Stimulated activated effector memory CD8-positive, alpha-beta T cell treated with anti-CD3 and anti-CD28 coated beads, Interleukin-12 subunit alpha, Interleukin-12 subunit beta, amount 100 ng/mL, for 72 hours (primary cell): ENCODE measurements around the gene DMRTA2.
"Not testable (repeated sequence)": the region's sequence is repeated elsewhere in the genome, so short reads cannot be mapped to it uniquely, and the experiment has no call there.

Source experiments
- ATAC-seq: fragments of 150-1000 bp; cut with Tn5 transposase; 2 replicates; pipeline ENCODE4 v1.10.0; 2021
- DNase-seq, 2 donors: peaks; one replicate each; pipeline ENCODE4 v3.0.0; 2021 to 2022; ENCODE audit warnings: low spot score in 2 of 2
- H3K27ac Mint-ChIP-seq: one replicate; pipeline ENCODE4 v1.8.0; 2022; ENCODE audit warnings: mild to moderate bottlenecking, mixed read lengths
- H3K36me3 Mint-ChIP-seq: one replicate; pipeline ENCODE4 v1.8.0; 2022; ENCODE audit warnings: mild to moderate bottlenecking, mixed read lengths
- H3K4me1 Mint-ChIP-seq: one replicate; pipeline ENCODE4 v1.8.0; 2022; ENCODE audit warnings: mixed read lengths
- H3K4me3 Mint-ChIP-seq: one replicate; pipeline ENCODE4 v1.8.0; 2022; ENCODE audit warnings: mild to moderate bottlenecking, mixed read lengths
- H3K9me3 Mint-ChIP-seq: one replicate; pipeline ENCODE4 v1.8.0; 2022; ENCODE audit warnings: mixed read lengths

DMRTA2 gene

GRCh38 chr1:50418600-50419109 is 4.6 kb downstream of the DMRTA2 start:
- Mint-ChIP-seq H3K36me3 (peaks cover 19% of the 10 kb centered on the region), H3K4me3 (peak overlapping the region; percentile 26), H3K9me3 (no peaks in the 10 kb centered on the region), H3K4me1 (peaks cover 57% of the 10 kb centered on the region), H3K27ac (no peak overlapping the region)
- DNase-seq (peak in 1 of 2 donors; percentile 49), ATAC-seq (peak; percentile 17)

DNA sequence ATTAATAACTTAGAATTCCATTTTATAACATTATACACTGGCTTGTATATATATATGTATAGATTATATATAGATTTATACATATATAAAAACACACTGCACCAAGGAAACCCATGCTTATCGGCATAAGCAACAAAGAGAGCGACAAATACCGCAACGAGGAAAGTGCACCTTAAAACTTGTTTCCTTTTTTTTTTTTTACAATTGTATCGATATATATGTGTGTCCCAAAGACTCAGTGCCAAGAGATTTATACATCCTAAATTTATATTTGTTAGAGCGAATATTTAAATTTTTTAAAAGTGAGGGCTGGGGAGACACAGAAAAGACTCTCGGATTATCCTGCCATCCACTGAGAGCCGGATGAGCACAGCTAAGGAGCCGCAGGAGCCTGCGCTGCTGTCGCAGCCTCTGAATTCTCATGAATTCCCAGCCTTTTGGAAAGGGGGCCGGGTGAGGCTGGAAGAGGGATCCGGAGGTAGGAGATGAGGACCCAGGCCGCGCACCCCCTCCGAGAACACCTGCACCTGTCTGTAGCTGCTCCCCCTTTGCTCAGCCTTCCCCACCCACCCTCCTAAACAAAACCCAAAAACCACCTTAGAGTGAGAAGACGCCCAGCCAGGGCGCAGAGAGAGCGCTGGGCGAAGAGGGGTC is 5.2 kb downstream of the DMRTA2 start:
- Mint-ChIP-seq H3K36me3 (peaks cover 15% of the 10 kb centered on the region), H3K4me3 (peak overlapping the region; percentile 26), H3K9me3 (no peaks in the 10 kb centered on the region), H3K4me1 (peaks cover 51% of the 10 kb centered on the region), H3K27ac (no peak overlapping the region)
- no peak for DNase-seq
- ATAC-seq, result no peak

GRCh38 chr1:50417507-50417906 is 5.7 kb downstream of the DMRTA2 start:
- Mint-ChIP-seq H3K36me3 (peaks cover 15% of the 10 kb centered on the region), H3K9me3 (no peaks in the 10 kb centered on the region), H3K27ac (no peak overlapping the region), H3K4me1 (peaks cover 46% of the 10 kb centered on the region), H3K4me3 (no peak overlapping the region)
- no peak for ATAC-seq
- DNase-seq, result no peak

DNA sequence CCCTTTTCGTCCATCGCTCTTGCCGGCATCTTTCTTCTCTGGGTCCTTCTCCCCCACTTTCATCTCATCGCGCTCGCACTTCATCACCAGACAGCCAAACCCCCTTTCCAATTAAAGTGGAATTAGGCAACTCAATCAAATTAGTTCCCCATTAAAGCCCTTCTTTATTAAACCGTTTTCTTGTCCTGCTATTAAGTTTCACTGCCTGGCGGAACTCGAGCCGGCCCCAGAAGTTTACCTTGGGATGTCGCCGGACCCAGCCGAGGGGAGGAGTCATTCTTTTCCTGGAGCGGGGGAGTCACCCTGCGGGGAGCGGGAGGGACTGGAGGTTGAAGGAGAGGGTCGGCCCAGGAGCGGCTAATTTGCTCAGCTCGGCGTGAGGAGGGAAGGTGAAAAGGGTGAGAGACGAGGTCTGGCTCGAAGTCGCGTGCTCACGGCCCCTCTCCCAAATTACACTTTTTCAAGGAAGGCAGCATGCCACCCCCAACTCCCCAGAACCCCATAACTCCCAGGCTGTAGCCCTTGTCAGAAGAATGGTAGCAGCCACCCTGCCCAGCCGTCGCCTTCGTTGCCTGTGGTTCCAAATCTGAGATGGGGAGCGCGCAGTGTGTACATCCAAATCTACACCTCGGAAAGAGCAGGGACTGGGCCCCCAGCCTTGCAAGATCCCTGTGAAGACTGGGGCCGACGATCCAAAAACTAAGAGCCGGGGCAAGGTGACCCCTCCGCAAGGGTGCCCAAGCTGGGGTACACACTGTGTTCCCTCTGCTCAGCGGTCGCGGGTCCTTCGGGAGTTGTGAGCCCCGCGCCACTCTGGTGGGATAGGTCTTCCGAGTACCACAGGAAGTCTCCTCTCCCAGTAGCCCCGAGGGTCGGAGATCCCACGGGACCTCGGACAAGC is 6.4 kb downstream of the DMRTA2 start:
- Mint-ChIP-seq H3K9me3 (no peaks in the 10 kb centered on the region), H3K4me3 (peak overlapping the region; percentile 7), H3K27ac (no peak overlapping the region), H3K4me1 (peaks cover 39% of the 10 kb centered on the region), H3K36me3 (peaks cover 15% of the 10 kb centered on the region)
- ATAC-seq (no peak), DNase-seq (no peak)

DNA sequence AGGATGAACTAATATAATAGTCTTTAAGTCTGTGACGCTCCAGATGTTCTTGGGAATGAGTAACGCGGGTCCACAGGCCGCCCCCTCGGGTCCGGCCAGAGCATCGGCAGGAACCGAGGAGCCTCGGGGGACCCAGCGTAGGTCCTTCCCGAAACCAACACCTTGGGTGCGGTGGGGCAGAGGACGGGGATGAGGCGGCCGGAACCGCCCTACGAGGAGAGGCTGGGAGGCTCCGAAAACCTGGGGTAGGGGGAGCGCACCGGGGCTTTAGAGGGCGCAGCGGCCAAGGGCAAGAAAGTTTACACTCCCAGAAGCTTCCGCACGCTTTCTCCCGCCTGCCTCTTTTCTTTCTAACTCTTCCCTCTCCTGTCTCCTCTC is 7.1 kb downstream of the DMRTA2 start:
- Mint-ChIP-seq H3K4me3 (peak overlapping the region; percentile 7), H3K9me3 (no peaks in the 10 kb centered on the region), H3K4me1 (peaks cover 34% of the 10 kb centered on the region), H3K27ac (no peak overlapping the region), H3K36me3 (peaks cover 15% of the 10 kb centered on the region)
- no peak for DNase-seq
- ATAC-seq, result no peak

- Mint-ChIP-seq H3K4me1 (peaks cover 32% of the 10 kb centered on the region), H3K9me3 (no peaks in the 10 kb centered on the region), H3K27ac (no peak overlapping the region), H3K4me3 (no peak overlapping the region), H3K36me3 (peaks cover 15% of the 10 kb centered on the region)
- ATAC-seq (no peak), DNase-seq (no peak)
These were observed 7.8 kb downstream of the DMRTA2 start for GRCh38 chr1:50415235-50416149.

DNA sequence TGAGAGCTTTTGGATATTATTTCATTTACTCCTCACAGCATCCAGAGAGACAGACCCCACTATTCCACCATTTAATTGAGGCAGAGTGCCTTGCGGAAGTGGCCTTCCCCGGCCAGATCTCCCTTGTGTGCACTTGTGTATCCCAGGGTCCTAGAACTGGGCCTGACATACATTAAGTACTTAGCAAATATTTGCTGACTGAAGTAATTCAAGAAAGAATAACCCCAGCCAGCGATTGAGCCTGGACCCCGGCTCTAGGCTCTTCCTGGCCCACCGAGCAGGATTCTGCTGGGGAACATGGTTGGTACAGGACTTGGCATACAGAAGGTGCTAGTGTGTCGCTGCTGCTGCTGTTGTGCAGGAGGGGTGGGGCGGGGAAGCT is 8.4 kb downstream of the DMRTA2 start:
- H3K4me1 Mint-ChIP-seq, result peaks cover 25% of the 10 kb centered on the region
- no peak for ATAC-seq
- peaks cover 11% of the 10 kb centered on the region for H3K36me3 Mint-ChIP-seq
- H3K9me3 Mint-ChIP-seq, result no peaks in the 10 kb centered on the region
- DNase-seq, result no peak
- H3K4me3 Mint-ChIP-seq, result no peak overlapping the region
- no peak overlapping the region for H3K27ac Mint-ChIP-seq

- no peak overlapping the region for H3K4me3 Mint-ChIP-seq
- H3K9me3 Mint-ChIP-seq, result no peaks in the 10 kb centered on the region
- DNase-seq (no peak), ATAC-seq (no peak)
- H3K4me1 Mint-ChIP-seq, result peaks cover 21% of the 10 kb centered on the region
- H3K27ac Mint-ChIP-seq, result no peak overlapping the region
- peaks cover 6% of the 10 kb centered on the region for H3K36me3 Mint-ChIP-seq
These were observed 10.3 kb downstream of the DMRTA2 start for GRCh38 chr1:50412813-50413476.

- H3K9me3 Mint-ChIP-seq, result no peaks in the 10 kb centered on the region
- ATAC-seq, result no peak
- no peak overlapping the region for H3K4me3 Mint-ChIP-seq
- H3K27ac Mint-ChIP-seq, result no peak overlapping the region
- no peaks in the 10 kb centered on the region for H3K36me3 Mint-ChIP-seq
- H3K4me1 Mint-ChIP-seq, result no peaks in the 10 kb centered on the region
- no peak for DNase-seq
These were observed 17.4 kb downstream of the DMRTA2 start for GRCh38 chr1:50405814-50406213.

DNA sequence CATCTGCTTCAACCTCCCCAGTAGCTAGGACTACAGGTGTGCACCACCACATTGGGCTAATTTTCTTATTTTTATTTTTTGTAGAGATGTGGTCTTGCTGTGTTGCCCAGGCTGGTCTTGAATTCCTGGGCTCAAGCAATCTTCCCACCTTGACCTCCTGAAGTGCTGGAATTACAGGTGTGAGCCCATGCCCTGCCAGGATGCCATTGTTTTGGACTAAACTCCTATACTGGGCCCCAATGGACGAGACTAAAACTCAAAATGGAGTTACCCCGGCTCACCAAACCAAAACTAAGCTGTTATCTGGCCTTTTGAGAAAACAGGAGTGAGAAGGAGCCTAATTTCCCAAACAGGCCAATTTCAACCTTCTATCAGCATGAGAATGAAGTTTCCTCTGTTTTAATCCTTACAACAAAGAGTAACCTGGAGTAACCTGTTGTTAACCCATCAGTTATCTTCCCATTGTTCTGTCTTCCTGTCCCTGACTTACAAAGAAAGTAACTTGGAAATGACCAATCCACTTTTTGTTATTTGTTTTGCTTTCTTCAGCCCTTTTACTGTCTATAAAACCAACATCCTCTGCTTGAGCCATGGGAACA is 29.6 kb downstream of the DMRTA2 start:
- DNase-seq (no peak), ATAC-seq (no peak)
- H3K36me3 Mint-ChIP-seq, result no peaks in the 10 kb centered on the region
- no peak overlapping the region for H3K4me3 Mint-ChIP-seq
- no peaks in the 10 kb centered on the region for H3K9me3 Mint-ChIP-seq
- H3K4me1 Mint-ChIP-seq, result no peaks in the 10 kb centered on the region
- H3K27ac Mint-ChIP-seq, result no peak overlapping the region

DNA sequence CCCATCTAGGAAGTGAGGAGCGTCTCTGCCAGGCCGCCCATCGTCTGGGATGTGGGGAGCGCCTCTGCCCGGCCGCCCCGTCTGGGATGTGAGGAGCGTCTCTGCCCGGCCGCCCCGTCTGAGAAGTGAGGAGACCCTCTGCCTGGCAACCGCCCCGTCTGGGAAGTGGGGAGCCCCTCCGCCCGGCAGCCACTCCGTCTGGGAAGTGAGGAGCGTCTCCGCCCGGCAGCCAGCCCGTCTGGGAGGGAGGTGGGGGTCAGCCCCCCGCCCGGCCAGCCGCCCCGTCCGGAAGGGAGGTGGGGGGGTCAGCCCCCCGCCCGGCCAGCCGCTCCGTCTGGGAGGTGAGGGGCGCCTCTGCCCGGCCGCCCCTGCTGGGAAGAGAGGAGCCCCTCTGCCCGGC is 41.7 kb downstream of the DMRTA2 start:
- not testable (repeated sequence) for H3K36me3 Mint-ChIP-seq, ATAC-seq, H3K4me1 Mint-ChIP-seq, H3K9me3 Mint-ChIP-seq, H3K27ac Mint-ChIP-seq, H3K4me3 Mint-ChIP-seq, DNase-seq

- H3K4me1 Mint-ChIP-seq, result no peaks in the 10 kb centered on the region
- no peaks in the 10 kb centered on the region for H3K36me3 Mint-ChIP-seq
- H3K4me3 Mint-ChIP-seq, result no peak overlapping the region
- H3K9me3 Mint-ChIP-seq, result no peaks in the 10 kb centered on the region
- DNase-seq (no peak), ATAC-seq (no peak)
- H3K27ac Mint-ChIP-seq, result no peak overlapping the region
These were observed 44.5 kb downstream of the DMRTA2 start for GRCh38 chr1:50378770-50379169.

DNA sequence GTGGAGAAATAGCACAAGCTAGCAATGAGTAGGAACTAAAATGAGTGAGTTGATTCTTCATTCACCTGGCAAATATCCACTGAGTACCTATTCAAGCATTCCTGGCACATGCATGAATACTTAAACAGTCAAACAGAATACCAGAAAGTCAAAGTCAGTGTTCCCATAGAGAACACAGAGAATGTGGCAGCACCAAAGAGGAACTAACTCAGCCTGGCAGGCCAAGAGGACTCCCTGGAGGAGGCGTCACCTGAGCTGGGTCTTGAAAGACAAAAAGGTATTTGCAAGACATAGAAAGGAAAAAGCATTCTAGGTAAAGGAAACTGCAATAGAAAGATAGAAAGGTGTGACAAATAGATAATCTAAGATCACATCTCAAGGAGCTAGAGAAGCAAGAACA is 49.7 kb downstream of the DMRTA2 start:
- no peaks in the 10 kb centered on the region for H3K4me1 Mint-ChIP-seq
- H3K4me3 Mint-ChIP-seq, result no peak overlapping the region
- DNase-seq, result no peak
- H3K9me3 Mint-ChIP-seq, result no peaks in the 10 kb centered on the region
- no peaks in the 10 kb centered on the region for H3K36me3 Mint-ChIP-seq
- H3K27ac Mint-ChIP-seq, result no peak overlapping the region
- ATAC-seq, result no peak

- Mint-ChIP-seq H3K4me1 (no peaks in the 10 kb centered on the region), H3K4me3 (no peak overlapping the region), H3K36me3 (no peaks in the 10 kb centered on the region), H3K9me3 (no peaks in the 10 kb centered on the region), H3K27ac (no peak overlapping the region)
- no peak for ATAC-seq
- no peak for DNase-seq
These were observed 51.5 kb downstream of the DMRTA2 start for GRCh38 chr1:50371749-50372148.
